HG03045 (cell line): ENCODE measurements around the gene DNAI7.

ENCODE experiments used
- ATAC-seq: cut with Tn5 transposase; IDR thresholded peaks from one replicate; pipeline ENCODE4 v1.9.1; 2021; ENCODE audit warnings: mild to moderate bottlenecking, moderate library complexity; ENCODE audit not compliant: unreplicated experiment

The DNAI7 gene

DNA sequence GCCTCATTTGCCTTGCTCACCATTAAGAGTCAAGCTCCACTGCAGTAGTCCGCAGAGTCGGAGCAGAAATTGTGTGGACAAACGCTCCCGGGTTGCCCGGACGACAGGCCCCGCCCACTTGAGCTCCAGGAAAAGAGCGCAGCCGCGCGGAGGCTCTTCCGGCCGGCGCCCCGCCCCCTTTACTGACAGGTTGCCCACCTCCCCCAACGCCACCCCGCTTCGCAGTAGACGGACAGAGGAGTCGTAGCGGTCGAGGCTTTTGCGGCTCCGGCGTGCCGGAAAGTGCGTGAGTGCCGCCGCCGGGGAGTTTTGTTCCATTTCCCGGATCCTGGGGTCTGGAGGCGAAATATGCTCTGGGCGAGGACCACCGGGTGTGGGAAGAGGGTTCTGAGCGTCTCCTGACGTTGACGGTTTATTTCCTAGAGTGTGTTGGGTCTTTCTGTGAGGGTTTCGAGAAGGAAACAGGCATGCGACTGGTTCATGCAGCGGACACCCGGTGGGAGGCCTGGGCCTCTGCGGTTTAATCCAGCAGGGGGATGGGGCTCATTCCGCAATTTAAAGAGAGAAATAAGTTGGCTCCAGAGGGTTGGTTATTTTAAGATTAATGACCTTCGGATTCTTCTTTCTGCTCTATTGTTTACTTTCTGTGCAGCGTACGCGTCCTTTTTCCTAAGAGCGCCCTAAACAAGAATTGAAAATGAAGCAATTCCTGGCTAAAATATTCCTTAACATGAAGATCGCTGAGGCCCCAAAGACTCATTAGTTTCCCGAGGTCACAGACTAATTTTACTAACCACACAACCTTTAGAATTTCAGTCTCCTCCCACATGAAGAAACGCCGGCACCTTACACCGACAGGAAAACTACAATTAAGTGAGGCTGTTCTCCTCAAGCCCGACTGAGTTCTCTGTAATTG, at the start of gene DNAI7, which contains the start of gene ETFRF1:
Gene DNAI7, minus strand, starts transcription at position 105 of the 916 bp plus-strand sequence. Its CDS starts 82 bp downstream, at position 23.
Gene ETFRF1, plus strand, starts transcription at position 182 of the 916 bp plus-strand sequence. CDS start 8,720 bp downstream, outside the sequence.
- peak; percentile 98 for ATAC-seq

DNA sequence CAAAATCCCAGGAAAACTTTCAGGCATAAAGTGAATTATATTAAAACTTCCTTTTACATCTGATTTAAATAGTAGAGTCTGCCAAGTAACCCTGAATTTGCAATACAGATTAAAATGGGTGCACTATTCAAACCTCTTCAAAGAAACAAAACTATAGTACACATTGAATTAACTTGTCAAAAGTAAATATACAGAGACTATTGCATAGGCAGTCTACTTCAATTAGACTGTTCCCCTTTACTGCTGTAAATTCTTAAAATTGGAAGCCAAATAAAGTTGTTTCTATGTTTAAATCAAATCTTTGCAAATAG, 48.7 kb upstream of the DNAI7 start:
- ATAC-seq: no peak

DNA sequence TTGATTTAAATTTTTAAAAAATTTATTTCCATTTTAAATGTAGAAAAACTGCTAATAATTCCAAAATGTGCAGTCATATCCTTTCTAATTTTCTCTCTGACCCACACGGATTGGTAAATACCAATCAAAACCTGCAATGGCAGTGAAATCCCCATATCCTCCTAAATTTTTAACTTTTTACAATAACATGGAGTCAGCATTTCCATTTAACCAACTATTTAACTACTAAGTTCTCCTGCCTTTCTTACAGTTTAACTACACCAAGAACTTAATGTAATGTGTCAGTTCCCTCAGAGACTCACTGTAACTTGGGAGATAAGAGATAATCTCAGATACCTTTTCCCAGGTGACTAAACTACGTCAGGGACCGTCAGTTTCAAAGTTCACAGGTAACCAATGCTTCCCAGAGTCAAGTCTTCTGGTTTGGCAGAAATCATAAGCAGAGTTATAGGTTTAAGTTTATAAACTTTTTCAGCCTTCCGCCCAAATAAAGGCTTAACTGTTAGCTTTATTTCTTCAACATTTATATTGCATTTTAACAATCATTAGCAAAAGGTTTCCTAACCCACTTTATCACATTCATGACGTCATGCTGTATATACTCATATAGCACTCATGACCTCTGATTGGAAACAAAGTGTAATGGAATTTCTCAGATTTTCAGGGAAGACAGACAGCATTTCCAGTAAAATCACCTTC, 48.2 kb upstream of the DNAI7 start:
- ATAC-seq: no peak

DNA sequence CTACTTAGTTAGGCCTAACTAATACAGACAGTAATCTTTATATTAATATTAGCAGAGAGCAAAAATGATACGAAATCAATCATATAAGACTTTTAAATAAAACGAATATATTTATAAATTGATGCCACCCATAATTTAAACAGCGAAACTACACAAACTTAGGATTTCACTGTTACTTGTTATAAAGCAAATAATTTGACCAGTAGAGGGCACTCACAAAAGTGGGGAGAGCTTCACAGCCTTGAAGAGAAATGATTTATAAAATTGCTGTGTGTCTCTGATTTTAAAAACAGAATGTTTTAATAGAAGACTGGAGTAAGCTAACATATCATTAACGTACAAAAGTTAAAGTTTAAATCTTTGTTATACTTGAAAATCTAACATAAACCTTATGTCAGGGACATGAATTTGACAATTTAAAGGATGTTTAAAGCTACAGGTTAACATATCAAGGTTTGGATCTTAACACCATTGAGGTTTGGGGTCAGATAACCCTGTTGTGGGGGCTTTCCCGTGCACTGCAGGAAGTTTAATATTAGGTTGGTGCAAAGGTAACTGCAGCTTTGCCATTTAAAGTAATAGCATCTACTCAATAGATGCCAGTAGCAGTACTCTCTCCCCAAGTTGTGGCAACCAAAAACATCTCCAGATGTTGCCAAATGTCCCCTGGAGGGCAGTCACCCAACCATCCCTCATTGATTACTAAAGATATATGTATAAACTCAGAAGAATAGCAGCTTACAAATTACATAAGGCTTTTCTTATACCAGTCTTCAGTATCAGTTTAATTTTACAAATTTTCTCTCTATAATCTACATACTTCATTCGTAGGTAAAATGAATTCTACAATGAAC, 46.4 kb upstream of the DNAI7 start:
- ATAC-seq: no peak

DNA sequence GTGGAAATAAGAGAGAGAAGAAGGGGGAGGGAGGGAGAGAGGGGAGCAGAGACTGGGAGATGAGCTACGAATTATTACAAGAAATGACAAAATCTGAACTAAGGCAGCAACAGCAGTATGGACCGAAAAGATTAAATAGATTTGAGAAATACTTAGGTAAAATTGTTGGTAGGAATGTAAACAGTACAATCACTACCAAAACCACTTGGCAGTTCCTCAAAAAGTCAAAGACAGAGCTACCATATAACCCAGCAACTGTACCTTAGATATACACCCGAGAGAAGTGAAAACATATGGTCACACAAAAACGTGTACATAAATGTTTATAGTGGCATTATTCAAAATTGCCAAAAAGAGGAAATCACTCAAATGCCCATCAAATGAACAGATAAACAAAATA, 41.7 kb upstream of the DNAI7 start:
- no peak for ATAC-seq

DNA sequence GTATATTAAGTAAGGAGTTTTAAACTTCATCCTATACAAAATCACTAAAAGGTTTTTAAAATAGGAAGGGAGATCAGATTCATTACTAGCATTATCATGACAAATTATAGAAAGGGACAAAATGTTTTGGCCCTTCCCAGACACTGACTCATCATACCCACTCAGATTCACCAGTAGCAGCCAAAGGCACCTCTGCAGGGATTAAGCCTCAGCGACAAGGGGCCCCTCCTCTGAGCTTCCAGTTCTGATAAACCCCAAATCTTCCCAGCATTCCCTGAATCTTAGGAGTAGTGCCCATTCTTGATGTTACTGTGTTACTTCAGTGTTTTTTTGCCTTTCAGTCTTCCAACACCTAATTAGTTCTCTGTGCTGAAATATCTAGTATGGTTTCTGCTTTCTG, 41.2 kb upstream of the DNAI7 start:
- no peak for ATAC-seq

- ATAC-seq: no peak
Observed at GRCh38 chr12:25213338-25213737, 18.4 kb upstream of the DNAI7 start.

GRCh38 chr12:25208554-25208953, 13.6 kb upstream of the DNAI7 start:
- ATAC-seq: no peak

DNA sequence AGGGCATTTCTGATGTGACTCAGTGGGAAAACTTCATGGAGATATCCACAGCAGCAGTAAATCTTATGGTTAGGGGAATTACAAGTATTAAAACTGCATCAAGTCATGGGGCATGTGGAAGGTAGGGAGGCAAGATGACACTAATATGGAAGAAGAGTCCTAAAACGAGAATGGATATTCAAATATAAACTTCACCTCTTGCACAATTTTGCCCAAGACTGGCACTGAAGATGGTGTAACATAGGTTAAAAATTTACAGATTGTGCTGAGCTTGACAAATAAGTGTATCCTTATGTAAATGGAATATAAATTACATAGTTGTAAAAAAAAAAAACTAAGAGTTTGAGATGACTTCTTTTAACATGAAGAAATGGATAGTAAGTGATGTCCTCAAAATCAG, 12.9 kb upstream of the DNAI7 start:
- no peak for ATAC-seq

DNA sequence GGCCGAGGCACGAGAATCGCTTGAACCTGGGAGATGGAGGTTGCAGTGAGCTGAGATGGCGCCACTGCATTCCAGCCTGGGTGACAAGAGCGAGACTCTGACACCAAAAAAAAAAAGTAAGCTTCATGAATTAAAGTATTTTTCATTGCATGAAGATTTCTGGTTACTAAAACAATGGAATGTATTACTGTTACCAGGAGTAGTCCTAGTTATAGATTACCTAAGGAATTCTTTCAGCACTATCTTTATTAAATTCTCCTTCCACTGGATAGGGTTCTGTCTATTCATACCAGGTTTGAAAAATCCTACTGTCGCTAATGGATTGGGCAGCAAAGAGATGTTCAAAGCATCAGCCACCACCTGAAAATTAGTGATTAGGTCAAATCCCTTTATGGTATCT, 12.5 kb upstream of the DNAI7 start:
- no peak for ATAC-seq

DNA sequence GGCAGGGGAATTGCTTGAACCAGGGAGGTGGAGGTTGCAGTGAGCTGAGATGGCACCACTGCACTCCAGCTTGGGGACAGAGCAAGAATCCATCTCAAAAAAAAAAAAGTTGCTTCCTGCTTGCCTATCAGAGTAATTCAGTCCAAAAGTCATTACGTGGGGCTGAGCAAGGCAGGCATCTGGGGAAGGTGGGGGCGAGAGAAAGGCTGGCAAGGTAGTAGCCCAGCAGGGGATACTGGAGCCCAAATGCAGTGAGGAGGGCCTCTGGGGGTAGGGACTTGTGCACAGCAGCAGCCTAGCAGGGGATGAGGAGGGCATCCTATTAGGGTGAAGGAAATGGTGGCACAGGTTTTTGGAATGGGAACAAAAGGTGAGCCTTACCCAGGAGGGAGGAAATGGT, 7.2 kb upstream of the DNAI7 start:
- ATAC-seq: no peak

- ATAC-seq: no peak
Observed at GRCh38 chr12:25200703-25201102, 5.7 kb upstream of the DNAI7 start.

DNA sequence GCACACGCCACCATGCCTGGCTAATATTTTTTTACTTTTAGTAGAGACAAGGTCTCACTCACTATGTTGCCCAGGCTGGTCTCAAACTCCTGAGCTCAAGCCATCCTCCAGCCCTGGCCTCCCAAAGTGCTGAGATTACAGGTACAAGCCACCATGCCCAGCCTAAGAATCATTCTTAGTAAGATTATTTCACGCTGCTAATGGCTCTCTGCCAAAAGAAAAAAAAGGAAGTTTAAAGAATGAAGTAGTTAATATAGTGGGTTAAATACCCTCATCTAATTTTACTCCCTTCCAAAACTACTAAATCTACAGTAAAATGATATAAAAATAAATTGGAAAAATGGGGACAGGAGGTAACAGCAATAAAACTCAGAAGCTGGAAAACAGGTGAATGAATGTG, 2.6 kb upstream of the DNAI7 start:
- ATAC-seq: no peak

DNA sequence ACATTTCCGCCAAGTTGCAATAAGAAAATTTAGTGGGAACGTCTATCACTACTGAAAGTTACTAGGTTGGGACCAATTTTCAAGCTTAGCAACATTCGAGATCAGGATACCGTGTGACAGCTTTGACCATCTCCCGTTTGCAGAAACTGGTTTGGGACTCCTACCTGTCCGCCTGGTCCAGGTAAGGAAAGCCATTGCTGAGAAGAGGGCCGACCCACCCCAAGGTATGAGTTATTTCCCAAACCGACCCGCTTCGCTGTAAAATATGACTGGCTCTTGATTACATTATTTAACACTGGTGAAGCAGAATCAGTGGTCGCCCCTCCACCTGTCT, 271 bp downstream of the DNAI7 start:
- ATAC-seq: no peak

- no peak for ATAC-seq
Observed at GRCh38 chr12:25194214-25194613, 746 bp downstream of the DNAI7 start.

- no peak for ATAC-seq
Observed at GRCh38 chr12:25190793-25191192, 4.2 kb downstream of the DNAI7 start.

DNA sequence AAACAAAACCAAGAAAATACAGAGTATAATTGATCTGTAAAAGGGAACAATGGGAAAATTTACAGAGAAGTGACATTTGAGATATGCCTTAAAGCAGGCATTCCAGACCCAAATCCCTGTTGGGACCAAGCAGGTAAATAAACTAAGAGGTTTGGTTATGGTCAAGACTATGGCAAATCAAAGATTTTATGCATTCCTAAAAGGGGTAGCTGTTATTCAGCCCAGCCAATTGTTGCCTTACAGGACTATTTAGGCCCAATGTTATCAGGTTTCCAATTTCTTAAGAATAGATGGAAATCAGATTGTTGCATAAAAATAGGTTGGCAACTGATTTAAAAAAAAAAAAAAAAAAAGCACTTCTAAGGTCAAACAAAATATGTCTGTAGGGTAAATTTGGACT, 5.3 kb downstream of the DNAI7 start:
- ATAC-seq: no peak

DNA sequence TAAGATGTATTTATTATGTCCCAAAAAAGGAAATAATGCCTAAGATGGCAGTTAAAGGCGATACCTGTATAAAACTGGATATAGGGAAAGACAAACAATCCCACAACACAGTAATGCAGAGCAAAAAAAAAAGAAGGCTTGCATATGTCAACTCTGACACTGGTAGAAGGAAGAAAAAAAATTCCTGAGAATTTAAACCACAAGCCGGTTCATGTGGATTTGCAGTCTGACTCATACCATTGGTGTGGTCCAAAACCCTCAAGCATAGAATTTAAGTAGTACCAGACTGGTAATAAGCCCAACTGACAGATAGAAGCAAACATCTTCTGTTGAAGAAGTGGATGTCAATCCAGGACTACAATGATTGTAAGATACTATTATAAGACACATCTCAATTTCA, 7.2 kb downstream of the DNAI7 start:
- no peak for ATAC-seq

GRCh38 chr12:25186788-25187402, 8.1 kb downstream of the DNAI7 start:
- ATAC-seq: peak; percentile 72

DNA sequence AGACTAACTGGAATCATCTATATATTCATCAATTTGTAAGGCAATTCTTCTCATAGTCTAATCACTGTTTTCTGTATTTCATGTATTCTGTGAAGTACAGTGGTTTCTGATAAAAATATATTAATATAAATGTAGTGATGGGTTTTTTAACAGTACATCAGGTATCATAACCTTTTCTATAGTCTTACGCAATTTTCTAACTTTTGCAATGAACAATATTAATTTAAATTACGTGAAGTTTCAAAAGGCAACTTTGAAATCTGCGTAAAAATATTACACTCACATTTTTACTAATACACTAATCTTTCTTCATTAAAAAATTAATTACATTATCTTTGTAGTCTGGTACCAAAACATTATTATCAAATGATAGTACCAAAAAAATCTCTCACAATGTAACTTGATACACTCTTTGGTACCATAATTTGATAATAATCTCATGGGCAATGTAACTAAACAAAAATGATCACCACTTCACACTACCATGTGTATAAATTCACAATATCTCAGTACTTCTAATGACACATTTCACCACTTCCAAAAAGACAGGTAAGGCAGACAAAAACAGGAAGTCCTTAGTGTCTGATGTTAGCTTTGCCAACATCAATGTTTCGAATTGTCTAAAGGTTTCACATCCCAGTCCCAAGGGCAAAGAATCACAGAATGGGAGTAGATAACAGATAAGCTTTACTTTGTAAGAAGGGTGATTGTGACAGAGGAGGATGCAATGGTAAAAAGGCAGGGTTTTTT, 8.7 kb downstream of the DNAI7 start:
- peak; percentile 34 for ATAC-seq
